Stimulated activated CD4-positive, alpha-beta T cell treated with anti-CD3 and anti-CD28 coated beads, Interleukin-12 subunit alpha, Interleukin-12 subunit beta, amount 100 ng/mL, for 24 hours (primary cell): ENCODE data around the gene GJA5.
"Not testable (repeated sequence)": the region's sequence is repeated elsewhere in the genome, so short reads cannot be mapped to it uniquely, and the experiment has no call there.

Experiments used
- DNase-seq, 2 experiments: peaks; one replicate each; pipeline ENCODE4 v3.0.0-alpha.2; 2020; ENCODE audit warnings: low read depth in 2 of 2

The GJA5 gene

DNA sequence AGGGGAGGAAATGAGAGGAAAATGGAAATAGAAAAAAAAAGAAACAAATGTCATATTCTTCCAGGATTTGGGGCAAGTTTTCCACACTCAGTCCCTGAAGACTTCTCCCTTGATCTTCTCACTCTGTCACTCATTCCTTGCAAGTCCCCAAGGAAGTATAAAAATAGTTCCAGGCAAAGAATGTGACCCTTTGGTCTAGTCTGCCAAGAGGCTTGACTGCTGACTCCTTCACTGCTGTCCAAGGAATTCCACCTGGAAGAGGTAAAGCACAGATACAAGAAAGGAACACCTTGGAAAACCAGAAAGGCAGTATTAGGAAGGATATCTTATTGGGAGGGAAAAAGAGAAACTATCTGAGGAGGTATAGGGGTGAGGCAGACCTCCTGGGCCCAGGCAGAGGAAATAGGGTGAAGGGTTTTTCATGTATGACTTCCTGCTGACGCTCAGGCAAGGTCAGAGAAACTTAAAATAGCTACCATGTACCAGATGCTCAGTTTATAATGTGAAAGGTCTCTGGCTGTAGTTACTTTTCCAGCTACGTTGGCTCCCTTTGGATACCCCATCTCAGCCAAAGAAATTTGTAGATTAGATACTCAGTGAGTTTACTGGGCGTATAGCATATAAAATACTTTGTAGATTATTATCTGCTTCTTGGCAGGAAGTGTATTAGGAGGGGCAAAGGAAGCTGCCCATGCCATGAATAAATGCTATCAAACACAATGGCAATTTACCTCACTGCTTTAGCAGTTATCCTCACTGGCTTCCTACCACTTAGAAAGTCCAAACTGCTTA, 2.0 kb upstream of the GJA5 start:
- no peak for DNase-seq

GRCh38 chr1:147758379-147759100, 1.9 kb downstream of the GJA5 start:
- DNase-seq, result no peak

- DNase-seq, result no peak
Observed at GRCh38 chr1:147757015-147757990, 3.1 kb downstream of the GJA5 start.

DNA sequence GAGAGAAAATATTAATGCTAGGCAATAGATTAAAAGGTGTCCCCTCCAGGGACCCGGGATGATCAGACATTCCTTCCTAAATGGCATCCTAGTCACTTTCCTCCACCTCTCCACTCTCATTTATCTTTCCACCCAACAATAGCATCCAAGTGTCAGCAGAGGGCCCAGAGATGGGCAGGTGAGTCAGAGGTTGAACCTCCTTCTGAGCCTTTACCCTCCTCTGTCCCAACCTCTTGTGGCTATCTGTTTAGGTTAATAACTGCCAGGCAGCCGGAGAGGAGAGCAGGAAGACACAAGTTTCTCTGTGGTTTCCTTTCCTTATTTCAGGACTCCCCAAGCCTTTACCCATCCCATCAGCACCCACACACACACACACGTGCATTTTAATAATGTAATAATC, 4.1 kb downstream of the GJA5 start:
- DNase-seq, result no peak

- DNase-seq, result no peak
Observed at GRCh38 chr1:147754661-147755060, 5.7 kb downstream of the GJA5 start.

DNA sequence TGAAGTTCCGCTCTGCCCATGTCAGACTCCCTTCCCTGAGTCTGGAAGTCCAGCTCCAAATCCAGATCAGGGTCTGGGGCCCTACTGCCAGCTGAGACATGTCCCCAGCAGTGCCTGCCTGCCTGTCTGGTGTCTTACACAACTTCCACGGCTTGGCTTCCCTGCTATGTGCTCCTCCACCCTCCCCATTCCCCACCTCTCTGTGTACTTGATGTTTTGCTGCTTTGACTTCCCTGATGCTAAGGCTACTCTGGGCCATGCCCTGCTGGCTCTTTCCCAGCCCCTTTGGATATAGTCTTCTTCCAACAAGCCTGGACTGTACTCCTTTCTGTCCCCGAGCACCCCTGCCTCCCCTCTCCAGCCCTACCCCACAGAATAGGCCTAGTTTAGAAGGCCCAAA, 7.3 kb downstream of the GJA5 start:
- no peak for DNase-seq

- DNase-seq, result no peak
Observed at GRCh38 chr1:147752511-147752910, 7.9 kb downstream of the GJA5 start.

GRCh38 chr1:147751346-147751745, 9.1 kb downstream of the GJA5 start:
- DNase-seq, result no peak

DNA sequence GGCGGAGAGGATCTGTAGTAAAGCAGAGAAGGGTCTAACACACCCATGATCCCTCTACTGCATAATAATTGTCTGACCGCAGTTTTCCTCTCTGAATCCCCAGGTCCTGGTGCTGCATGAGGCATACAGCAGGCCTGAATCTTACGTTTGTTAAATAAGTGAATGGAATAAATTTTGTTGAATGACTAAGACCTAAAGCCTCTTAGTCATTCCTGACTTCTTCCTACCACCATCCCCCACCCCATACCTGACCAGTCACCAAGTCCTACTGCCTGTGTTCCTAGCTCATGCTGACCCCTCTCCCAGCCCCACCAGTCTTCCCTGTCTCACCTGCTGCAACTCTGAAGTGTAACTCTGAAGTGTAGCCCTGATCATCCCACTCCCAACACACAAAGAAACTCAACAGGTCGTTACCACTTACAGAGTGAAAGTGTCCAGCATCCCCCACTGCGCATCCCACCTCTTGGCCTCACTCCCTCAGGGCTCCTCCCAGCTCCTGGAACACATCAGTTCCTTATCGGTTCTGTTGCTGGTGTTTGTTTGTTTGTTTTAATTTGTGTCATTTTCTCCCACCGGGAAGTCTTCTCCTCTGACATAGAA, 9.7 kb downstream of the GJA5 start:
- no peak for DNase-seq

DNA sequence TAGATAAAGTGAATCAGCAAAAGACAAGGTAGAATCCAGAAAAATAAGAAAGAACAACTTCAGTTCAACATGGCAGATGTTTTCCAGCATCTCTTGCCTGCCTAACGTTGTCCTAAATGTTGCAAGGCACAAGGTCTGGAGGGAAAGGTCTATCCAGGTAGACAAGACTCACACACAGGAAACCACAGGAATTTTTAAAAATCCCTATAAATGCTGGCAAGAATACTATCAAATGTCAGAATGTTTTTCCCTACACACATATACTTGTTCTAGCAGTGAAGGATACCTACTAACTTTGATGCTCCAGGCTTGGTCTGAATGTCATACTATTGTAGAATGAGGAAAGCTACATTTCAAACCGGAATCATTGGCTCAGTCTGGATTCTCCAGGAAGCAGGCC, 10.6 kb downstream of the GJA5 start:
- no peak for DNase-seq

DNA sequence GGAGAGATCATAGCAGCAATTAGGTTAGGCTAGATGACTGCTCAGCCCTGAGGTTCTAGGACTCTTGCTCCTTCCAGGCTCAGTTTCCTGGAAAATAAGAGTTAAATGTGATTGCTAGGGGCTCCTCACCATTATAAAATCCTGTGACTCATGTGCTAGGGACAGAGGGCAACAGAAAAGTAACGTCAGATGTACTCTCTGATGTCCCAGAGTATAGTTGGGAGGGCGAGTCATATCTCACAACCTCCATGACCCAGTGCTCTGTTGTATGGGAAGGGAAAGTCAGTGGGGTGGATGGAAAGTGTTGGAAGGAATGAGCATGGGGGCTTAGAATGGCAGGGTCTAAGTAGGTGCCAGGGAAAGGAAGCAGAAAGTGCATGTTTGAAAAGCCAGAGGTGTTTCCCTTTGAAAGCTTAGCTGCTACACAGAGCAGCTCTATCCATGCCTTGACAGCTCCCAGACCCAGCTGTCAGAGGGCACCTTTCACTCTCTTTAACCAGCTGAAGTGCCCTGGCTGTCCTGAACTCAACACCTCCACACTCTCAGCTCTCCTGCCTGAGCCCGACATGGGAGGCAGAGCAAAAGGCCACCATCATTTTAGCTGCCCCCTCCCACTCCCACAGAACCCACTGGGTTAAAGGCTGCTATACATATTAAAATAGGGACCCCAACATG, 11.6 kb downstream of the GJA5 start:
- no peak for DNase-seq

DNA sequence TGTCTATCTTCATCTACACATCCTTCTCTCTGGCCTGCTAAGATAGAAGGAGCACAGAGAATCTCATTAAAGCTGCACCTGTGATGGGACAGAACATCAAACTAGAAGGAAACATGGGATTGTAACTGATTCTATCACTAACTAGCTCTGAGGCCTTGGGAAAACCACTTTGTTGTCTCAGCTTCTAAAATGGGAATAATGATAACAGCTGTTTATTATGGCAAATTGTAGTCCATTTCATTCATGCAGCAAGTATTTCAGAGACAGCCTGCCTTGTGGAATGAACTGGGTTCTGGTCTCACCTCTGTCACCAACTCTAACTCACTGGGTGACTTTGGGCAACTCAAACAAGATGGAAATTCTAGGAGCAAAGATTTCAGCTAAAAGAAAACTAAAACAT, 12.4 kb downstream of the GJA5 start:
- no peak for DNase-seq

DNA sequence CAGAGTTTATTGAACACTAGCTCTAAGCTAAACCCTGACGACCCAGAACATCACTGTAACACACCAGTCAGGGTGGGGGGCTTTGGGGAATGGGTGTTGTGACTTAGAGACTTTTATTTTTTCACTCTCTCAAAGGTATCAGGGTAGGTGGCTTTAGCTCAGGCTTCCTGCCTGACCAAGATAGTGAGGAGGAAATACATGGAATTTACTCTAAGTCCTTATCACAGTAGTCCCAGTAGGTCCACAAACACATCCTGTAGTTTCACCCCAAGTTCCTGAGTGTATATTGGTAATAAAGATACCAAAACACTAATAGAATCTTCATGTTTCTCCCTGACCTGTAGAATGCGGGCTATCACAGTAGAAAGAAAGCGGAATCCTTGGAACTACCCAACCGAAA, 15.1 kb downstream of the GJA5 start:
- DNase-seq, result no peak

DNA sequence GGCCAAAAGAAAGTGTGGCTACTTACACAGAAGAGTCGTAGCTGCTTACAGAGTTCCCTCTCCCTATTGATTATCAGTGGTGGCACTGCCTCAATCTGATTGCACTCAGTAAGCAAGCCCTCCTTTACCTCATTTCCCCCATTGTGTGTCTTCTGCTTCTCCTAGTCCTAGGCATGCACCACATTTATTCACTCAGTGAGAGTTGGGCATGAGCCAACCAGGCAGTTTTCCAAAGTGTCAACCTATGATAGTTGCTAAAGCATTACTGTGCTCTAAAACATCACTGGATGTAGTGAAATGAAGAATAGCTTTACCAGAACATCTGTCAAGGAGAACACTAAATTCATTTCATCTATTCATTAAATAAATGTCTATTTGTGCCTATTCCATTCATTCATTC, 19.3 kb downstream of the GJA5 start:
- DNase-seq, result no peak

GRCh38 chr1:147740391-147740790, 20.0 kb downstream of the GJA5 start:
- DNase-seq, result no peak

- no peak for DNase-seq
Observed at GRCh38 chr1:147738739-147739476, 21.5 kb downstream of the GJA5 start.

- DNase-seq, result no peak
Observed at GRCh38 chr1:147738129-147738528, 22.3 kb downstream of the GJA5 start.

DNA sequence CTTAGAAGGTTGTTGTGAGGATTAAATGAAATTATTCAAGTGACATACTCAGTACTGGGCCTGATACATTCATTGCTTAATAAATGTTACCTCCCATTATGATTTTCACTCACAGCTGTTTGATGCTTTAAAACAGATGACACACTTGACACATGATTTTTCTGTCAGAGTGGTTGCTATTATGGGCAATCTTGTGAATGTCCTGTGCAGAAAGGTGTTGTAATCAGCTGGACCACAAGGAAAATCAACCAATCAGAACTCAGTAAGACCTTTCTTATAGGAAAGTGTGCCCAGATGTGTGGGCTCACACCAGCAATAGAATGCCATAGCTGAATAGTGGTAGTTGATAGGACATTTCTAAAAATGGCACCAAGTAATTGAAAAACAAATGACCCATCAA, 23.5 kb downstream of the GJA5 start:
- no peak for DNase-seq

DNA sequence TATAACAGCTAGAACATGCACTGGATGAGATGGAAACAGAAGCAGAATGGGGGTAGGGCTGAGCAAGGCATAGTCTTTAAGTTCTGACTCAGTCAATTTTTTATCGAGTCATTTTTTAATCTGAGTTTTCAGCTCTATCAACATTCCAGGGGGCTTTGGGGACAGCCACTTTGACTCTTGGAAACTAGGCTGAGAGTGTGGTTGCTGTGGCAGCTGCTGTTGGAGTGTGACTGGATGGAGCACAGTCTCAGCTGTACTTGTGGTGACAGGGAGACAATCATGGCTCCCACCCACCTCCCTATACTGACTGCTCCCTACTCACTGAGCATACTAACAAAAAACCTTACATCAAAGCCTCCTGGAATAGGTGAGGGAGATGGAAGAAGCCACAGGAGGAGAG, 25.0 kb downstream of the GJA5 start:
- no peak for DNase-seq

DNA sequence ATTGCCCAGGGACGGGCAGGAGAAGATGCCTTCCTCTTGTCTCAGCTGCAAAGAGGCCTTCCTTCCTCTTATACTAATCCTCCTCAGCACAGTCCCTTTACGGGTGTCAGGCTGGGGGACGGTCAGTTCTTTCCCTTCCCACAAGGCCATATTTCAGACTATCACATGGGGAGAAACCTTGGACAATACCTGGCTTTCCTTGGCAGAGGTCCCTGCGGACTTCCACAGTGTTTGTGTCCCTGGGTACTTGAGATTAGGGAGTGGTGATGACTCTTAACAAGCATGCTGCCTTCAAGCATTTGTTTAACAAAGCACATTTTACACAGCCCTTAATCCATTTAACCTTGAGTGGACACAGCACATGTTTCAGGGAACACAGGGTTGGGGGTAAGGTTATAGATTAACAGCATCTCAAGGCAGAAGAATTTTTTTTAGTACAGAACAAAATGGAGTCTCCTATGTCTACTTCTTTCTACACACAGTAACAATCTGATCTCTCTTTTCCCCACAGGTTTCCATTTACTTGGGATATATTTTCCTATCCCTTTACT, 26.0 kb downstream of the GJA5 start:
- not testable (repeated sequence) for DNase-seq
